Muscle layer of colon (tissue), 2 donors: ENCODE measurements around the gene ZSCAN2.

Source experiments
- H3K27ac ChIP-seq: one replicate; pipeline ENCODE4 v1.7.0; 2013; ENCODE audit warnings: low read depth, mild to moderate bottlenecking, low read length, moderate library complexity
- H3K27me3 ChIP-seq, 2 donors: one replicate each; pipeline ENCODE4 v1.7.0; 2013; ENCODE audit warnings: low read length in 2 of 2, mild to moderate bottlenecking in 2 of 2; ENCODE audit not compliant: insufficient read depth in 2 of 2, control insufficient read depth in 1 of 2
- H3K36me3 ChIP-seq: one replicate; pipeline ENCODE4 v1.7.0; 2013; ENCODE audit warnings: mild to moderate bottlenecking, low read length; ENCODE audit not compliant: insufficient read depth
- H3K4me1 ChIP-seq: one replicate; pipeline ENCODE4 v1.7.0; 2013; ENCODE audit warnings: mild to moderate bottlenecking, low read length; ENCODE audit not compliant: insufficient read depth
- H3K4me3 ChIP-seq, 2 donors: one replicate each; pipeline ENCODE4 v1.7.0; 2013; ENCODE audit warnings: low read length in 2 of 2, low read depth in 1 of 2, mild to moderate bottlenecking in 1 of 2, moderate library complexity in 1 of 2
- H3K9ac ChIP-seq: one replicate; pipeline ENCODE4 v1.7.0; 2013; ENCODE audit warnings: low read length
- H3K9me3 ChIP-seq: one replicate; pipeline ENCODE4 v1.7.0; 2013; ENCODE audit warnings: mild to moderate bottlenecking, low read length
- donor health status: abdominal sarcoma.
- donor health status: Adenocarcinoma of cecum.

ZSCAN2 gene

DNA sequence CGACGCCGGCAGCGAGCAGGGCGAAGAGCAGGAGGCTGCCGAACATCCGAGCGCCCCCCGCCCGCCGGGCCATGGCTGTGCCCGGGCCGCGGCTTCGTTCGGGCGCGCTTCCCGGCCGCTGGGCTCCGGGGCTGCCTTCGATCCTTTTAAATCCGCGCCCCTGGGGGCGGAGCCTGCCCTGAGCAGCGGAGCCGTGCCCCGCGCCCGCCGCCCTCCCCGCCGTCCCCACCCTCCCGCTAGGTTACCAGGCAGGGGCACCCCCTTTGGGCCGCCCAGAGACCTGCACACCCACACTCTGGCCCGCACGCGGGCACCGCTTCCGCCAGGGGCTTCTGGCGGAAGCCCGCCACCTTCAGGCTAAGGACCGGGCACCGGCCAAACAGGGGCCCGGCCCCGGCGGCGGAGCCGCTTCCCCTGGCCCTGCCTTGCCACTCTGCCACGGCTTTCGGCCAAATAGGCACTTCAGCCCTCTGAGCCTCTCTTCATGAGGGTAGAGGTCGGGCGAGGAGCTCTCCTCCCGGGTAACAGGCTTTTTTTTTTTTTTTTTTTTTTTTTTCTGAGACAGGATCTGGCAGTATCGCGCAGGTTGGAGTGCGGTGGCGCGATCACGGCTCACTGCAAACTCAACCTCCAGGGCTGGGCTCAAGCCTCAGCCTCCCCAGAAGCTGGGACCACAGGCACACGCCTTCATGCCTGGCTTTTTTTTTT, 57.4 kb downstream of the ZSCAN2 start, which contains the start of gene NMB:
Gene NMB, minus strand, starts transcription at position 120 of the 708 bp plus-strand sequence. Its CDS starts 47 bp downstream, at position 73.
- H3K27me3 ChIP-seq = no peaks in the 10 kb centered on the region
- H3K9me3 ChIP-seq = no peaks in the 10 kb centered on the region
- no peaks in the 10 kb centered on the region for H3K36me3 ChIP-seq
- H3K9ac ChIP-seq = peak within 1 kb of the TSS; percentile 64
- H3K4me3 ChIP-seq = peak within 1 kb of the TSS; percentile 67 to 70
- H3K4me1 ChIP-seq = peaks cover 21% of the 10 kb centered on the region
- H3K27ac ChIP-seq = peak within 1 kb of the TSS; percentile 75

DNA sequence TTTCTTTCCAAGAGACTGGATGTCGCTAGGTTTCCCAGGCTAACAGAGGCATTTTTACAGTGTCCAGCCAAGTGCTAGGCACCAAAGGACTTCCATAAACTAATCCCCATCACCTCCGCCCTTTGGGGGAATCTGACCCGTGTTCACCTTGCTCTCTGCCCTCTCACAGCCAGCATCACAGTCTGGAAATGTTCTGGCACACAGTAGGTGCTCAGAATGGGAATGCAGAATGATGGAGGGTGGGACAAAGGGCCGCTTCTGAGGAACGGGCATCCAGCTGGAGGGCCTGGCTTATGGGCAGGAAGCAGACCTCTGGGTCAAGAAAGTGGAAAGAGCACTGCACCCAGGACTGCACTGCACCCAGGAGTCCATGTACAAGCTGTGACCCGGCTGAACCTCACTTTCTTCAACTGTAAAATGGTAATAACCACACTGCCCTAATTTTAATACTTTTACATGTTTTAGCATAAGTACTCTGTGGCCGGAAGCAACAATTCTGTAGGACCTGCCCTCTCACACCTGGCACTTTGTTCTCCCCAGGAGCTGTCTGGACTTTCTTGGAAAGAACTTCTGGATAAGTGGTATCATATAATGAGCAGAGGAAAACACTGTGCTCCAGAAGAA, 58.1 kb downstream of the ZSCAN2 start:
- peak overlapping the region; percentile 67 to 70 for H3K4me3 ChIP-seq
- H3K27me3 ChIP-seq = no peaks in the 10 kb centered on the region
- H3K27ac ChIP-seq = peak overlapping the region; percentile 75
- no peaks in the 10 kb centered on the region for H3K9me3 ChIP-seq
- H3K4me1 ChIP-seq = peaks cover 17% of the 10 kb centered on the region
- H3K9ac ChIP-seq = peak overlapping the region; percentile 41
- H3K36me3 ChIP-seq = no peaks in the 10 kb centered on the region

DNA sequence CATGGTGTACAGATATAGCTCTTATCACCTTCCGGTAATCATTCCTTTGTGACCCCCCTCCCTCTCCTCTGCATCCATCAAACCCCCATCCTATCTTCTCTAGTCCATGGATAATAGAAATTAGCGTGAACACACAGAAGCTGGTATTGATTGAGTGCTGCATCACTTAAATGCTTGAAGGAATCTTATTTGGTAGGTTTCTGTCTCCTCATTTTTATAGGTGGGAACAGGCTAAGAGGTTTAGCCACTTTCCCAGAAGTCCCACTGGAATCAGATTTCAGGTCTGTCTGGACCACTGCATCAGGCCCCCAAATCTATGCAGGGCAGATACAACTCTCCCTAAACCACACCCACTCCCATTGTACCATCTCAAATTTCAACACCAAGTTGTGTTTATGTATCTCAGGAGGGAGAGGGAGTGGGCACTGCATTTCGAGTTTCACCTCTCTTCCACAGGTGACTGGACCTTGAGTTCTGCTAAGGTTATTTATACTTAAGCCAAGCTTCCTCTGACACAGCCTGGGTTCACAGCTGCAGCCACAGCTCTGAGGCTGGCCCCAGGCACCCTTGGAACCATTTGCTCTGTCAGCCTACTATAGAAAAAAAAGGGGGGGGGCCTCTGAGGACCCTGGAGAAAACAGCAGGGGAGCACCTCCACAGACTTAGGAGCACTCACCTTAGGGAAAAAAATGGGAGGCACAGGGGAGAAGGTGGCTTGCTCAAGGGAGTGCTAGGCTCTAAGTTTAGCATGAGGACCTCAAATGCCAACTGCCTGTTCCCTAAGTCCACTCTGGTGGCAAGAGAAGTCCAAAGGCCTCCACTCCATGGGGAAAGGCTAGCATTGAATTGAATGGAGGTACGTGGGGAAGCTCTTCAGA, 59.3 kb downstream of the ZSCAN2 start:
- Histone ChIP-seq H3K27me3 (no peaks in the 10 kb centered on the region), H3K9me3 (no peaks in the 10 kb centered on the region), H3K36me3 (no peaks in the 10 kb centered on the region), H3K4me1 (peaks cover 12% of the 10 kb centered on the region), H3K27ac (no peak overlapping the region), H3K4me3 (no peak overlapping the region), H3K9ac (no peak overlapping the region)

- no peak overlapping the region for H3K4me3 ChIP-seq
- no peak overlapping the region for H3K27ac ChIP-seq
- H3K27me3 ChIP-seq = no peaks in the 10 kb centered on the region
- no peak overlapping the region for H3K9ac ChIP-seq
- peaks cover 7% of the 10 kb centered on the region for H3K36me3 ChIP-seq
- H3K4me1 ChIP-seq = peaks cover 10% of the 10 kb centered on the region
- H3K9me3 ChIP-seq = no peaks in the 10 kb centered on the region
Measured at GRCh38 chr15:84661001-84661400, 60.2 kb downstream of the ZSCAN2 start.

GRCh38 chr15:84666373-84666772, 65.6 kb downstream of the ZSCAN2 start:
- Histone ChIP-seq H3K27me3 (no peaks in the 10 kb centered on the region), H3K4me3 (no peak overlapping the region), H3K27ac (no peak overlapping the region), H3K9ac (no peak overlapping the region), H3K9me3 (no peaks in the 10 kb centered on the region), H3K36me3 (peaks cover 32% of the 10 kb centered on the region), H3K4me1 (no peaks in the 10 kb centered on the region)

GRCh38 chr15:84668221-84668982, 67.6 kb downstream of the ZSCAN2 start:
- no peak overlapping the region for H3K27ac ChIP-seq

DNA sequence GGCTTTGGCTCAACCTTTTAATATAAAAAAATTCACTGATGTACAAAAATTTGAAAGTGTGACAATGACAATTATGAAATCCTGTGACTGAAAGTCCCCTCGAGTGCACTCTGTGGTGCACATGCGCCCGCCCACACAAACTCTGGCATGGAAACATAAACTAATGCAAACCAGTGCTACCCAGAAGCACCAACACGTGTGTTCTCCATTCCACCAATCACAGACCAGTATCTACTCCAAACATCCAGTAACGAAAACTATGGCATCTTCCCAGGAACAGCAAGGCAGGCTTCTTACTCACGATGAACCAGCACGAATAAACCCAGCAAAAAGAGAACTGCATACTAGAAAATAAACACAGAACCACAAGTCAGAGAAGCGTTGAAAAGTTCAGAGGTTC, 68.9 kb downstream of the ZSCAN2 start:
- H3K4me1 ChIP-seq = no peaks in the 10 kb centered on the region
- no peak overlapping the region for H3K9ac ChIP-seq
- no peak overlapping the region for H3K4me3 ChIP-seq
- H3K27me3 ChIP-seq = no peaks in the 10 kb centered on the region
- H3K27ac ChIP-seq = no peak overlapping the region
- H3K36me3 ChIP-seq = peaks cover 32% of the 10 kb centered on the region
- no peaks in the 10 kb centered on the region for H3K9me3 ChIP-seq

More at GRCh38 chr15:84668221-84668982, 67.6 kb downstream of the ZSCAN2 start:
- Histone ChIP-seq H3K27me3 (no peaks in the 10 kb centered on the region), H3K9ac (no peak overlapping the region), H3K9me3 (no peaks in the 10 kb centered on the region), H3K4me3 (no peak overlapping the region), H3K4me1 (no peaks in the 10 kb centered on the region), H3K36me3 (peaks cover 32% of the 10 kb centered on the region)

DNA sequence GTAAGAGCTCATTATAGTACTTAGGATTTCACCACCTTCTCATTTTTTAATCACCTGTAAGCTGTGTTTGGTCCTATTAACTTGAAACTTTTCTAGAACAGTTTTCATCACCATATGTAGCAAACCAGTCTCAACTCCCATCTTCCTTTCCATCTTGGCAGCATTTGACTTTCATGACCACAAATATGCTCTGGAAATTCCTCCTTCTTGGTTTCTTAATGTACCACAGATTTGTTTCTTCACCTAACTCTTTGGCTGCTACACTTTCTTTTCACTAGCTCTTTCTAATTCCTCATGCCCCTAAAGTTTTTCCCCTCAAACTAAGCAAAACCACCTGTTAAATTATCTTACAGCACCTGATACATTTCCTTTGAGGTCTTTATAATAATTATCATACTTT, 70.4 kb downstream of the ZSCAN2 start:
- no peak overlapping the region for H3K27ac ChIP-seq
- H3K36me3 ChIP-seq = peaks cover 26% of the 10 kb centered on the region
- H3K4me1 ChIP-seq = no peaks in the 10 kb centered on the region
- H3K27me3 ChIP-seq = no peaks in the 10 kb centered on the region
- H3K9me3 ChIP-seq = no peaks in the 10 kb centered on the region
- no peak overlapping the region for H3K4me3 ChIP-seq
- no peak overlapping the region for H3K9ac ChIP-seq
